Large intestine (tissue), 1 donor: ENCODE measurements around the gene SPSB3. TPM values are rescaled to one million over a fixed set of nuclear protein-coding genes. Genes with fewer than 3 reads are reported as not detected.

Source experiments
- polyA plus RNA-seq: library from polyadenylated mRNA; unstranded; fragments of 120-200 nt; gene quantifications from one replicate; pipeline ENCODE4 v1.2.1, GENCODE V29; 2013

The SPSB3 gene
- polyA plus RNA-seq, 1 donor: 36.5 TPM

Other genes starting within 250 kb of the SPSB3 start
- 9.4 TPM for gene TMEM204, start 248.9 kb downstream of the SPSB3 start, polyA plus RNA-seq
- 14.2 TPM for gene IFT140, start 170.5 kb downstream of the SPSB3 start, polyA plus RNA-seq
- 22.0 TPM for gene CRAMP1, start 170.2 kb downstream of the SPSB3 start, polyA plus RNA-seq
- 52.2 TPM for gene JPT2, start 104.3 kb downstream of the SPSB3 start, polyA plus RNA-seq
- 67.8 TPM for gene MAPK8IP3, start 76.4 kb downstream of the SPSB3 start, polyA plus RNA-seq
- 57.7 TPM for gene NME3, start 11.0 kb downstream of the SPSB3 start, polyA plus RNA-seq
- 12.2 TPM for gene EME2, start 9.8 kb downstream of the SPSB3 start, polyA plus RNA-seq
- 82.8 TPM for gene MRPS34, start 9.4 kb downstream of the SPSB3 start, polyA plus RNA-seq
- gene NUBP2, start 389 bp upstream of the SPSB3 start, polyA plus RNA-seq: 39.4 TPM
- gene IGFALS, start 11.1 kb upstream of the SPSB3 start, polyA plus RNA-seq: 8.3 TPM
- 55.5 TPM for gene HAGH, start 44.3 kb upstream of the SPSB3 start, polyA plus RNA-seq
- 49.6 TPM for gene FAHD1, start 44.6 kb upstream of the SPSB3 start, polyA plus RNA-seq
- gene MEIOB, start 89.6 kb upstream of the SPSB3 start, polyA plus RNA-seq: 0.54 TPM
- gene HS3ST6, start 135.8 kb upstream of the SPSB3 start, polyA plus RNA-seq: 0.04 TPM
- gene MSRB1, start 160.6 kb upstream of the SPSB3 start, polyA plus RNA-seq: 38.8 TPM
- gene RPL3L, start 172.1 kb upstream of the SPSB3 start, polyA plus RNA-seq: 0.22 TPM
- gene NDUFB10, start 177.0 kb upstream of the SPSB3 start, polyA plus RNA-seq: 128 TPM
- gene RPS2, start 182.3 kb upstream of the SPSB3 start, polyA plus RNA-seq: 3,022 TPM
- gene RNF151, start 184.3 kb upstream of the SPSB3 start, polyA plus RNA-seq: 0.09 TPM
- 32.9 TPM for gene TBL3, start 189.5 kb upstream of the SPSB3 start, polyA plus RNA-seq
- 2.8 TPM for gene NOXO1, start 198.9 kb upstream of the SPSB3 start, polyA plus RNA-seq
- 48.5 TPM for gene GFER, start 201.6 kb upstream of the SPSB3 start, polyA plus RNA-seq
- gene SYNGR3, start 207.4 kb upstream of the SPSB3 start, polyA plus RNA-seq: 4.2 TPM
- 28.9 TPM for gene ZNF598, start 227.2 kb upstream of the SPSB3 start, polyA plus RNA-seq
- gene NPW, start 237.2 kb upstream of the SPSB3 start, polyA plus RNA-seq: 4.4 TPM
- 32.3 TPM for gene NHERF2, start 244.3 kb upstream of the SPSB3 start, polyA plus RNA-seq